Nephron progenitor cell (in vitro differentiated cells): Measurements from ENCODE around the gene ADCY3.
"Not testable (repeated sequence)": the region's sequence is repeated elsewhere in the genome, so short reads cannot be mapped to it uniquely, and the experiment has no call there.

Experiments
- DNase-seq: peaks from one replicate; pipeline ENCODE4 v3.0.0; 2021
- H3K27ac Mint-ChIP-seq: 2 replicates; pipeline ENCODE4 v1.8.0; 2021; ENCODE audit warnings: mild to moderate bottlenecking, moderate library complexity, mixed read lengths
- H3K27me3 Mint-ChIP-seq: 2 replicates; pipeline ENCODE4 v1.8.0; 2021; ENCODE audit warnings: mild to moderate bottlenecking, low read depth, mixed read lengths; ENCODE audit not compliant: poor library complexity
- H3K36me3 Mint-ChIP-seq: 2 replicates; pipeline ENCODE4 v1.8.0; 2021; ENCODE audit warnings: low read depth, mixed read lengths
- H3K4me1 Mint-ChIP-seq: 2 replicates; pipeline ENCODE4 v1.8.0; 2021; ENCODE audit warnings: mixed read lengths
- H3K4me3 Mint-ChIP-seq: 2 replicates; pipeline ENCODE4 v1.8.0; 2021; ENCODE audit warnings: mild to moderate bottlenecking, moderate library complexity, mixed read lengths
- H3K9me3 Mint-ChIP-seq: 2 replicates; pipeline ENCODE4 v1.8.0; 2021; ENCODE audit warnings: mild to moderate bottlenecking, moderate library complexity, mixed read lengths
- TF ChIP-seq, protein P1 (sequence below): fragments of 200-600 bp; sonication (generic); IDR thresholded peaks from 2 replicates; pipeline ENCODE4 v1.5.0; 2021; ENCODE audit warnings: antibody characterized with exemption

The ADCY3 gene

GRCh38 chr2:24839729-24840128 lies 80.3 kb downstream of the ADCY3 start:
- no peak for DNase-seq
- H3K9me3 Mint-ChIP-seq: no peaks in the 10 kb centered on the region
- H3K27ac Mint-ChIP-seq: no peak overlapping the region
- H3K4me1 Mint-ChIP-seq: peaks cover 18% of the 10 kb centered on the region
- peaks cover 6% of the 10 kb centered on the region for H3K27me3 Mint-ChIP-seq
- no peak overlapping the region for H3K4me3 Mint-ChIP-seq
- H3K36me3 Mint-ChIP-seq: peaks cover 26% of the 10 kb centered on the region
- TF ChIP-seq, protein P1, sequence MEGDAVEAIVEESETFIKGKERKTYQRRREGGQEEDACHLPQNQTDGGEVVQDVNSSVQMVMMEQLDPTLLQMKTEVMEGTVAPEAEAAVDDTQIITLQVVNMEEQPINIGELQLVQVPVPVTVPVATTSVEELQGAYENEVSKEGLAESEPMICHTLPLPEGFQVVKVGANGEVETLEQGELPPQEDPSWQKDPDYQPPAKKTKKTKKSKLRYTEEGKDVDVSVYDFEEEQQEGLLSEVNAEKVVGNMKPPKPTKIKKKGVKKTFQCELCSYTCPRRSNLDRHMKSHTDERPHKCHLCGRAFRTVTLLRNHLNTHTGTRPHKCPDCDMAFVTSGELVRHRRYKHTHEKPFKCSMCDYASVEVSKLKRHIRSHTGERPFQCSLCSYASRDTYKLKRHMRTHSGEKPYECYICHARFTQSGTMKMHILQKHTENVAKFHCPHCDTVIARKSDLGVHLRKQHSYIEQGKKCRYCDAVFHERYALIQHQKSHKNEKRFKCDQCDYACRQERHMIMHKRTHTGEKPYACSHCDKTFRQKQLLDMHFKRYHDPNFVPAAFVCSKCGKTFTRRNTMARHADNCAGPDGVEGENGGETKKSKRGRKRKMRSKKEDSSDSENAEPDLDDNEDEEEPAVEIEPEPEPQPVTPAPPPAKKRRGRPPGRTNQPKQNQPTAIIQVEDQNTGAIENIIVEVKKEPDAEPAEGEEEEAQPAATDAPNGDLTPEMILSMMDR: no peak

DNA sequence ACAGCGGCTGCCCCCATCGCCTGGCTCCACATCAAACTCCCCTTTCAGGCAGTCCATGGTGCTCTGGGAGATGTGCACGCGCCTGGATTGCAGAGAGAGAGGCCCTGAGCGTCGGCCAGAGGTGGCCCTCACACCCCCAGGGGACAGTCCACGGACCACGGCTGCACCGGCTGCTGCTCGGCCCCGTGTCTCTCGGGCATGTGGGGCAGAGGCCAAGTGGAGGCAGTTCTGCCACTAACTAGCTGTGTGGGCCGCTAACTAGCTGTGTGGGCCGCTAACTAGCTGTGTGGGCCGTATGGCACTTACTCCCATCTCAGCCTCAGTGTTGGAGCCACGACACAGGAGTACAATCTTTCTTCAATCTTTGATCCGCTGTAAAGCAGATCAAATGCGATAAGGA lies 81.5 kb downstream of the ADCY3 start:
- peaks cover 31% of the 10 kb centered on the region for H3K36me3 Mint-ChIP-seq
- no peak overlapping the region for H3K27ac Mint-ChIP-seq
- no peak for DNase-seq
- peaks cover 27% of the 10 kb centered on the region for H3K4me1 Mint-ChIP-seq
- H3K4me3 Mint-ChIP-seq: no peak overlapping the region
- TF ChIP-seq, protein P1: no peak
- H3K27me3 Mint-ChIP-seq: peaks cover 6% of the 10 kb centered on the region
- no peaks in the 10 kb centered on the region for H3K9me3 Mint-ChIP-seq

- no peaks in the 10 kb centered on the region for H3K9me3 Mint-ChIP-seq
- H3K36me3 Mint-ChIP-seq: peaks cover 32% of the 10 kb centered on the region
- H3K4me3 Mint-ChIP-seq: no peak overlapping the region
- TF ChIP-seq, protein P1: no peak
- no peak for DNase-seq
- H3K27ac Mint-ChIP-seq: peak overlapping the region; percentile 57
- H3K4me1 Mint-ChIP-seq: peaks cover 31% of the 10 kb centered on the region
- peaks cover 6% of the 10 kb centered on the region for H3K27me3 Mint-ChIP-seq
These were observed 82.0 kb downstream of the ADCY3 start for GRCh38 chr2:24837996-24838513.

DNA sequence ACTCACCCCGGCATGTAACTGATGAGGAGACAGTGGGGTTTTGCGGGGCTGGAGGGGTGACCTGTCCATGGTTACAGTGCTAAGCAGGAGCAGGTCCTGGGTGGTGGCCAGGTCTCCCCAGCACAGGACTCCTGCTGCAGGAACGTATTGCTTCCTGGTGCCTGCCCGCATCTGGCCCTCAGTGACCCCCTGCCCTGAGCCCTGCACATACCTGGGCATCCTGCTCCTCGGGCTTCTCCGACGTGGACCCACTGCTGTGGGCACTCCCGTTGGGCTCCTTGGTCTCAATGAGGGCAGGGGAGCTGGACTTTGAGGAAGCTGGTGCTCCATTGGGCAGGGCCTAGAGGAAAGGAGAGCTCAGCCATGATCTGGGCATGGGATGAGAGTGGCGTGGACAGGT lies 83.3 kb downstream of the ADCY3 start:
- Mint-ChIP-seq H3K4me1 (peaks cover 42% of the 10 kb centered on the region), H3K27me3 (peaks cover 3% of the 10 kb centered on the region), H3K27ac (no peak overlapping the region), H3K36me3 (peaks cover 32% of the 10 kb centered on the region), H3K4me3 (no peak overlapping the region), H3K9me3 (no peaks in the 10 kb centered on the region)
- DNase-seq: no peak
- TF ChIP-seq, protein P1: no peak

- Mint-ChIP-seq H3K4me1 (peaks cover 47% of the 10 kb centered on the region), H3K36me3 (peaks cover 32% of the 10 kb centered on the region), H3K27ac (no peak overlapping the region), H3K27me3 (peaks cover 3% of the 10 kb centered on the region), H3K4me3 (no peak overlapping the region), H3K9me3 (no peaks in the 10 kb centered on the region)
- TF ChIP-seq, protein P1: no peak
- DNase-seq: no peak
These were observed 83.8 kb downstream of the ADCY3 start for GRCh38 chr2:24836206-24836605.

- not testable (repeated sequence) for H3K27ac Mint-ChIP-seq, H3K9me3 Mint-ChIP-seq, DNase-seq, H3K27me3 Mint-ChIP-seq, H3K4me3 Mint-ChIP-seq
- peaks cover 29% of the 10 kb centered on the region for H3K36me3 Mint-ChIP-seq
- peaks cover 46% of the 10 kb centered on the region for H3K4me1 Mint-ChIP-seq
These were observed 84.6 kb downstream of the ADCY3 start for GRCh38 chr2:24835411-24835810.
